Breast epithelium (tissue), 3 donors: ENCODE results near the gene ISYNA1.

ENCODE experiments used
- CTCF ChIP-seq, 3 donors: fragments of 450-650 bp; IDR thresholded peaks; one replicate each; pipeline ENCODE4 v1.5.1; 2016 to 2017; ENCODE audit warnings: antibody characterized with exemption in 3 of 3, mild to moderate bottlenecking in 3 of 3, moderate library complexity in 3 of 3
- POLR2A ChIP-seq: fragments of 450-650 bp; IDR thresholded peaks from one replicate; pipeline ENCODE4 v1.6.1; 2016; ENCODE audit warnings: antibody characterized with exemption, mild to moderate bottlenecking, moderate library complexity
- POLR2AphosphoS5 ChIP-seq, 3 donors: sonication (generic); formaldehyde crosslinking; IDR thresholded peaks; one replicate each; pipeline ENCODE4 v1.6.1; 2017; ENCODE audit warnings: antibody characterized with exemption in 3 of 3

DNA sequence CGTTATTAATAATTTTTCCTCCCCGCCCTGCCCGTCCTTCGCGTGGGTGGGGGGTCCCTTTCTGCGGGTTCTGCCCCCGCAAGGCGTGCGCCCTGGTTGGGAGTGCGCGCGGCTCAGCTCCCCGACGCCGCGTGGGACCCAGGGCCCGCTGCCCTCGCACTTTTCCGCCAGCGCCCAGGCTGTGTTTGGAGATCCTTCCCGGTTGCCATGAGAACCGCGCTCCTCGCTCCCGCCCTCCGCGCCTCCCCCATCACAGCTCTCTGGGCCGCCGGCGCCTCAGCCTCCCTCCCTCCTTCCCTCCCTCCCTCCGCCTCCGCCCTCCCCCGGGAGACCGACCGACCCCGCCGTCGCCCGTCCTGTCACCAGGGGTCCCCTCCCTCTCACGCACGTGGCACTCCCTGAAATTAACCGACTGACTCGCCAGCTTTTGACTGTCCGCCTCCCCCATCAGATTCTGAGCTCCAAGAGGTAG lies 21.1 kb downstream of the ISYNA1 start:
- TF ChIP-seq POLR2AphosphoS5 (IDR thresholded peaks at IDR 0.05): peak in 1 of 3 donors; percentile 30
- TF ChIP-seq POLR2A: no peak
- TF ChIP-seq CTCF (IDR thresholded peaks at IDR 0.05): no peak
